Activated naive CD4-positive, alpha-beta T cell (primary cell): Measurements from ENCODE around the gene FEZ2.

Source experiments
- DNase-seq, 4 experiments: peaks; one replicate each; lab custom pipeline; 2025; lab: John Stamatoyannopoulos, UW

FEZ2 gene

DNA sequence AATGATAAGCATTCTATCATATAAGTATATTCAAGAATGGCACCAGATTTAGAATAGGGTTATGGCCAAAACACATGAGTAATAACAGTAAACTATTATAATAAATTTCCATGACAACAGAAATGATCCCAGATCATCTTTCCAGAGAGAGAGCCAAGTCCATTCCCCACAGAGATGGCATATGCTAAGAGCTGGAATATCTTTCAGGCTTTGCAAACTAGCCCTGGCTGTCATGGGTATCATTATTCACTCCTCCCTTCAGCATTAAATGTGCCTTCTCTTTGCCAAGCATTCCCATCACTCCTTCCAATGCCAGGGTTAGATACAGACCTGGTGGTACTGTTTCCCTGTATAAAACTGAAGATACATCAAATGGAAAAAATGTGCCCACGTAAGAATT lies 10.9 kb downstream of the FEZ2 start:
- DNase-seq = no peak

DNA sequence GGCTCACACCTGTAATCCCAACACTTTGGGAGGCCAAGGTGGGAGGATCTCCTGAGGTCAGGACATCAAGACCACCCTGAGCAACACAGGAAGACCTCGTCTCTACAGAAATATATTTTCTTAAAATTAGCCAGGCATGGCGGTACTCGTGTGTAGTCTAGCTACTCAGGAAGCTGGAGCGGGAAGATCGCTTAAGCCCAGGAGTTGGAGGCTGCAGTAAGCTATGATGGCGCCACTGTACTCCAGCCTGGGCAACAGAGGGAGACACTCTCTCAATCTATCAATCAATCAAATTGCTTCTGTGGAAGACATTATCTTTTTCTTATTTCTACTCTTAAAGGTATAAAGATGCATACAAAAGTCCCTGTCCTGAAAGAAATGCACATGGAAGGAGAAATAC lies 11.3 kb downstream of the FEZ2 start:
- no peak for DNase-seq

DNA sequence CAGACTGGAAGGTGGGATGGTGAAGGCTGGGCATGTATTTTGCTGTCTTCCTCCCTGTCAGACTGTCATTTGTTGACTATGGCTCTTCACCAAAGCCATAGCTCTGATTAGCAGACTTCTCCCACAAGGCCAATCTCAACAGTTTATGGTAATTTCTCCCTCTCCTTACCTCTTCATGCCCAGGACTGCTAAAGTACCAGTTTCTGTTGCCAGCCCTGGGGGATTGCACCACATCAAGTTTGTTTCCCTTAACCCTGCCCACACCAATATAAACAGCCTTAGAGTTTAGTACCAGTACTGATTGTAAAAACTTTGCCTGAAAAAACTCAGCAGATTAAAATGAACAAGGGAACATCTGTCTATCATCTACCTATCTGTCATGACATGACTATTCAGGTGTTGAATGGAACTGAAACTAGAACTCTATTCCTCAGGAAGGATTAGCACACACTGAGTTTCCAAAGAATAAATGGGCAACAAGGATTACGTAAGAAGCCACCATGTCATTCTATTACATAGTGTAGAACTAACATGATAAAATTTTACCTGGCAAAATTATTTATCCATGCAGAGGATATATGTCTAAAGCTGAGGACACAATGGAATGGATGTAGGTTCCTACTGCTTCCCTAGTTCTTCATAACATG lies 13.7 kb downstream of the FEZ2 start:
- no peak for DNase-seq

DNA sequence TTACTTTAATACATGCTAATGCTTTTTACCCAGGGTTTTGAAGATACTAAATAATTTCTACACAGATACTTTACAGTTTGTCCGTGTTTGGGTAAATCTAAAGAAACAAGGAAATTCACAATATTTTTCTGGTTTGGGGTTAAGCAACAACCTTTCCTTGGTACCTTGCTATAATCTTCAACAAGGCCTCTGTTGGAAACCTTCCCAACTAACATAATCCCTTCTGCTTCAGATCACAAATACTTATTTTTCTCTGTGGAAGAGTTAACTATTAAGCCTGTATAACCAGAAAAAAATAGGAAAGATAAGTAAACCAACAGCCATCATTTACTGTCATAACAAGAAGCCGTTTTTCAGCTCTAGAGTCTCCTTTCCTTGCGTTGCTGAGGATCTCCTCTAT lies 15.0 kb downstream of the FEZ2 start:
- DNase-seq = no peak

DNA sequence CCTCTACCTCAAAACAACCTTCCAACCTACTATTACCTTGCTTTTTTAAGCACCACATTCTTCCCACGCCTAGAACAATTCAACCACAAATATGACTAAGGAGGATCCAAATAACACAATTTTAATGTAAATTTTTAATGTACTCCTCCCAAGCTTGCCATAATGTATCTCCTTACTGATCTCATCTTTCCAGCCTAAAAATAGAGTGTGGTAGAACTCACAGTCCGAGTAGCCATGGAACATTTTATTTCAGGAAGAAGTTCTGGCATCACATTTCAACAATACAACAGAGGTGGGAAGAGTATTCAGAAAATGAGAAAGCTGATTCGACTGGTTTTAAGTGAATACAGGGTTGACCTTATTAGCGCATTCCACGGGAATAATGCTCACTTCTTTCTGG lies 15.4 kb downstream of the FEZ2 start:
- DNase-seq = no peak

DNA sequence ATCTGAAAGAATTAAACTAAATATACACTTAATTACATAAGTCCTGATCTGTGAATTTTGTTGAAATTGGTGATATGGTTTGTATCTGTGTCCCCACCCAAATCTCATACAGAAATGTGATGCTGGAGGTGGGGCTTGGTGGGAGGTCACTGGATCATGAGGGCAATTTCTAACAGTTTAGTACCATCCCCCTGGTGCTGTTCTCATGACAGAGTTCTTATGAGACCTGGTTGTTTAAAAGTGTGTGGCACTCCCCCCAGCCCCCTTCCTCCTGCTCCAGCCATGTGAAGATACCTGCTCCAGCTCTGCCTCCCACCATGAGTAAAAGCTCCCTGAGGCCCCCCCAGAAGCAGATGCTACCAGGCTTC lies 18.7 kb downstream of the FEZ2 start:
- DNase-seq = no peak

DNA sequence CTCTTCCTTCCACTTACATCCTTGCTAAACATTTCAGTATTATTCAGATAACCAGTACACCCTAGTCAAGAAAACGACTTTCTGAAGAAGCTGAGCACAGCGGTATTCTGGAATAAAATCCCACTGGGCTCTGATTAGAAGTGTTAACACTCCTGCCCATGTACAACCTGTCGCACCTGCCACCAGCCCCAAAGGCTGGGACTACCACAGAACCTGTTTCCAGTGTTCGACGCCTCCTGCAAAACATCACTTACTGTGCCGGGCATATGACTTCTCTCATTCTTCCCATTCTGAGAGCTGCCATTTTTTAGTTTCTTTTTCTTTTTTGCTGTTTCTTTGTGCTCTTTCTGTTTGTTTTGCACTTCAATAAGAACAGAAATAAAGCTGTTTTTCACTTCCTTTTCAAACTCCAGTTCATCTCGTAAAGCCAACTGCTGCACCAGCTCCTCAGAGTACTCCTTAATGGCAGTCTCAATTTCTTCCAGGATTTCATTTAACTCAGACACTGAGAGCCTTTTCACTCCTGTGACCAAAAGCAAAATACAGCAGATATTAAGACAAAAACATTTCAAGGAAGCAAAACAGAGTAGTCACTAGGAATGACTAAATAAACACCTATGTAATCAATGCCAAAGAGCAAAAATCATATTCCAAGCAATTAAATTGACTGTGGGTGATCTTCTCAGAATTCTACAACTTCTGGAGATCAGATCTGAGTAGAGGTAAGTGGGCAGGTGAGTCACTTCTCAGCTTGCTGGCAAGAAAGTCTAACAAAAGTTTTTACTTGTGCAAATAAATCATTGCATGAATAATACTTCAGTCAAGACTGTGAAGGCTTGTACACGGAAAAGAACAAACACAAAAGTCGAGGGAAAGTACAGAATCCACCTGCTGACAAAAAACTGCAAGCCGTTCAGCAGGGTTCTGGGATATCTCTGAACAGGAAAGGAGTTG lies 19.3 kb downstream of the FEZ2 start:
- no peak for DNase-seq

DNA sequence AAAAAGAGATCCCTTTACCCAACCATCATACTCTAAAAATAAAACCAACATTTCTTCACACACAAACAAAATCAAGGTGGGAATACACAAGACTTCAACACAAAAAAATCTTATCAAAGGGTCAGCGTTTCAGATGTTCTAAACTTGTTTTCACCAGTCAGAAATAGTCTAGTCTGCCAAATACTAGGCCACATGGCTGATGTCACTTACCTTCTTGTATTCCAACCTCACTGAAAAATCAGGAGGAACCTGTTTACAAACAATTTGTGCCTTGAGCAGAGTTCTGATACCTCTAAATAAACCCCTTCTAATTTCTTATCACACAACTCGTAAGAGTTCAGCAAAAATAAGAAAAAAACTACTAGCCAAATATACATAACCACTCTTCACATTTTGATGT lies 20.1 kb downstream of the FEZ2 start:
- DNase-seq = no peak

DNA sequence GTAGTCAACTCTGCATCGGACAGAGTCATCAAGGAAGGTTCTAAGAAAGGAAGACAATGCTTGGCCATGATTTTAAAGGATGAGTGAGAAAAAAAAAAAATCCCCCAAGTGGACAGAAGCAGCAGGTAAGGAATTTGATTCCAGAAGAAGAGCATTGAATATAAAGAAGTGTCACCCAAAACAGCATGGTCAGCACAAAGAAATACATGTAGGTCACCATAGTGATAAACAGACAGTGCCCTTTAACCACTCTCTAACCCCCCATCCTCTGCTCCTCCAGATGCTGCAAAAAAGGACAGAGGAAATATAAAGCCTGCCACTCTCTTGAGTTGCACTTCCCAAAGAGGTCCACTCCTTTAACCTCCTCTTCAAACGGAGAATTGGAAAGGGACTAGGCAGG lies 23.4 kb downstream of the FEZ2 start:
- DNase-seq = no peak

DNA sequence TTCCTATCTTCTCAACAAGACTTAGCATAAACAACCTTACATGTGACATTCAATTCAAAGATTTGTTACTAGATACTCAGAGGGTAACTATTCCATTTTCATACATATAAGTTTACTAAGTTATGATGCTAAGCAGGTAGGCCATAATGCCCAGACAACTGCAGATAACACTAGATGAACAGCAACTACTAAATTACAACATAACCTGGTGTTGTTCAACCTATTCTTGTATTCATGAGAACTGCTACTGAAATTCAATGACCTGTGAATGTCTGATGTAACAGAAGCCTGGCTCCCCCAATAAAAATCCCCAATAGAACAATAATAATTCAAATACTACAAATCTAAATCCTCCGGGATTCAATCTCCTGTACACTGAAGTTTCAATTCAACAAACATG lies 24.8 kb downstream of the FEZ2 start:
- no peak for DNase-seq

DNA sequence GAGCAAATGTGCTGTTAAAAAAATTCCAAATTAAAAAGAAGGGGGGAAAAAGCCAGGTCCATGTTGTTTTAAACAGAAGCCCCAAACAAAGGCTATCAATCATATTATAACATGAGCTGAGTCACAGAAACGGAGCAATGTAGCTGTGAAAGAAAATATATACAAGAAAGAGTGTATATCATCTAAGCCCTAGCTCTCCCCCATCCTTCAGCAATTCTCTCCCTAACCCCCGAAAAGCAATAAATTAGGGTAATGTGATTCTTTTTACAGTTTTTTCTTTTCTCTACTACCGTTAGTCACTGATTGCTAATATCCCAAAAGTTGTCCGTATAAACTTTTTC lies 25.3 kb downstream of the FEZ2 start:
- no peak for DNase-seq

DNA sequence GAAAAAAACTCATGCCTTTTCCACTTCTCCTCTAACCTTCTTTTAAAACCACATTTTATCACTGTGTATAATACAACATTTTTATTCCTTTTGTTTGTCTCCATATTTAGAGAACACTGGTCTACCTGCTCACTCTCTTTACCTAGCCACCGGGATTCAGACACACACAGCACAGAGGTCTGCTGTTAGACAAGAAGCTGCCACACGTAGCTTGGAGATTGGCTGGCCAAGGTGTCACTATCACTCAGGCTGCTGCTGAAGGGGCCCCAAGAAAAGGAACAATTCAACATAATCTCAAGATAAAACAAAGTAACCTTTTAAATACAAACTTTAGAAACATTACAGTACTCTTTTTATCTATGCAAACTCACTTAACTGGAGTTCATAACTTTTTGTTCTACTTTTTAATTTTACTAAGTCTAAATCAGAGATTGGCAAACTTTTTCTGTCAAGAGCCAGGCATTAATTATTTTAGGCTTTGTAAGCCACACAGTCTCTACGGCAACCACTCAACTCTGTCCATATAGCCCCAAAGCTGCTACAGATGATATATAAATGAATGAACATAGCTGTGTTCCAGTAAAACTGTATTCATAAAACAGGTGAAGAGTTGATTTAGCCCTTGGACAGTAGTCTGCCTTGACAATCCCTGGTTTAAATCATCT lies 25.8 kb downstream of the FEZ2 start:
- no peak for DNase-seq

DNA sequence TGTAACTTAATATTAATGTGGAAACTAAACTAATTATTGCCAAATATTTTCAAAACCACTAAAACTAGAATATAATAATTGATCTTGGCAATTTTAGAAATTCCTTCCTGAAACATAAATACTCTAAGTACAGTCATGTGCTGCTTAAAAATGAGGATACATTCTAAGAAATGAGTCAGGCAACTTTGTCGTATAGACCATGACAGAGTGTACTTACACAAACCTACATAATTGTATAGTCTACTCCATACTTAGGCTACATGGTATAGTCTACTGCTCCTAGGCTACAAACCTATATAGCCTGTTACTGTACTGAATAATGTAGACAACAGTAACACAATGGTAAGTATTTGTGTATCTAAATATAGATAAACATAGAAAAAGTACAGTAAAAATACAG lies 27.6 kb downstream of the FEZ2 start:
- DNase-seq = no peak

DNA sequence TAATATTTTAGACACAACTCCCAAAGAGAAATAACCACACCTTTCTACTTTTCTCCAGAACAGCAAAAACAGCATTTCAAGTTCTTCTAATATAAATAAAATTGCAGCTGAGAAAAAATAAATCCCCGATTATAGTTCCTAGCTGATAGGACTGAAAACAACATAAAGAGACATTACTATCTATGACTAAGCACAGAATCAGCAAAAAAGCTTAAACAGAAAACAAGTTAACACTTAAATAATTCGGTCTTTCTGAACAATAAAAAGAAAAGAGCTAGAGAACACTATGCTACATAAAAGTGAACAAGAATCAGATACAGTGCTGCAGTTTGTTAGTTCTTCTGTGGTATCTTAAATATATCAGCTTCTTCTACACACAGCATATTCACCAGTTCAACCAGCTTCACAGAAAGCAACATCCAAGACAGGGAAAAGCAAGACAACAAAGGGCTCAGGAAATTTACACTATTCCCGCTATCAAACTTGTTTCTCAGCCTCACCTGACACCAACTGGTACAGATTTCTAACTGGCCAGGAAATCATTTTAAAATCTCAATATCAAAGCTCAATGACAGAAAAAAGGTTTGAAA lies 28.6 kb downstream of the FEZ2 start:
- DNase-seq = no peak

DNA sequence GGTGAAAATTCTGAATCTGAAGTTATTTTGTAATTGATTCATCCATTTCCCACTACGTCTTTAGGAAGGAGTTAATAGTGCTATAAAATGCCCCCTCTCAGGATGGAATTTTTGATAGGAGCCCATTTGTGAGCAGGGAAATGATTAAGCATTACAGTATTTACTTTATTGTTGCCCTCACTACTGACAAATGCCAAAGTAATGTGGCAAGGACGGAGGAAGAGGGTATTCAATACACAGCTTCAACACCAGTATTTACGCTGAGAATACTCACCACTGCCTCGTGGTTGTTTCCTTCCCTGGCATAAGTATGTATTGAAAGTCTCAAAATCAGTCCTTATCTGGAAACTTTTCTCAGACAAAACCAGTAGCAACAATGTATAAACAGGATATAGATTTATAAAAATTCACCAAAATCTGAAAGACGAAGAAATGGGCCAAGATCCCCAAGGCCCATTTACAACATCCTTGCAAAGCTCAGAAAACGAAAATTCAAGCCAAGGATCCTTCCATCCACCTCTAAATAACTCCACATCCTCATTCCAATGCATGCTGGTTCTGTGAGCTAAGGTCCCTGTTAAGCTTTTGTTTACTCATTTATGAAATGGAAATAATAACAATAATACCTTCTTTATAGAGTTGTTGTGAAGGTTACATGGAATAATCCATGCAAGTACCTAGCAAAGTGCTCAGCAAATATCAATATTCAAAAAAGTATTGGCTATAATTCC lies 29.3 kb downstream of the FEZ2 start:
- no peak for DNase-seq

DNA sequence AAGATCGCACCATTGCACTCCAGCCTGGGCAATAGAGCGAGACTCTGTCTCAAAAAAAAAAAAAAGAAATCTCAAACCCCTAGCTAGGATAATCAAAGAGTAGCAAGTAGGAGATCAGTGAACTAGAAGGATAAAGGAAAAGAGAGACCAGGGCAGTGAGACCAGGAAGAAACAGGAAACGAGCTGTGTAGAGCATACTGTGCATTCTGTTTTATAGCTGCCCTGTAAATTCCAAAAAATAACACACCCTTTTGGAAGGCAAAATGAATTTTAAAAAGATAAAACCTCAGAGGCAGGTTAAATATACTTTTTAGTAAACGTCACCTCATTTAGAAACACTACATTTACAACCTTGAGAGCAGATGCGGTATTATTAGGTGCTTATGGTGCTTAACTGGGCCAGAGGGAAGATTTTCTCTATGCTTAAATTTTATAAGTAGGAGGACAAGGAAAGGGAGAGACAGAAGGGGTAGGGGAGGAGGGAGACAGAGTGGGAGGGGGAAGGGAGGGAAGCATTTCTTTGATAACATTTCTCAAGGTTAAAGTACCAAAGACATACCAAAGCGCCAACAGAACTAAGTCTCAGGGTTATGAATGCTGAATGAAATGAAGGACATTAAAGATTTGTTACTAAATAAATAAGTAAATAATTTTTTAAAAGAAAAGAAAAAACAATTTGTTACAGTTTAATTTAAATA lies 30.1 kb downstream of the FEZ2 start:
- no peak for DNase-seq

DNA sequence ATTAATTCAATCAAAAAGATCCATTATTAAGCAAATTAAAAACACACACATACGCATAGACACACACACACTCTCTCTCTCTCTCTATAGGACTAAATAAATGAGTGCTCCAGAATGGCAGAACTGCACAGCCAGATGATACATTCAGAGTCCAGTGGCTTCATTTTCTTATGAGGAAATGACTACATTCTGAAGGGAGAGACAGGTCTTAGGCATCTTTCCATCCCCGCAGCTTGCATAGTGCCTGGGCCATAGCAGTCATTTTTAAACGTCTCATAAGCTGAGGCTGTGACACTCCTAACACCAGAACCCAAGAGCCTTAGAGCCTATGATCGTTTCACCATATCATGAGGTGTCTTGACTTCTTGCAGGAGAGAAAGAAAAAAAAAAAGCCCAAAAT lies 31.1 kb downstream of the FEZ2 start:
- DNase-seq = no peak

DNA sequence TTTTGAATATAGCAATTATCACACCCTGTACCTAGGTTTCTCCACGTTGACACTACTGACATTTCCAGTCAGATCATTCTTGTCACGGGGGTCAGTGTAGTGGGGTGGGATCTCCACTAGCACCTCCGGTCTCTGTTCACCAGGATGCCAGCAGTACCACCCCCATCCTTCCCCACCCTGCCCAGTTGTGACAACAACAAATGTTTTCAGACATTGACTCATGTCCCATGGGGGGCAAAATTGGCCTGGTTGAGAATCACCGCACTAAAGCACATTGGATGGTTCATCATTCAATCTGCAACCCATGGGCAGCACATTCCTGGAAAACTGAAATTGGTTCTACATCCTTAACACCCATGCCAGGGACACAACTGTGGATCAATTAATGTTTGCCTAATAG lies 32.3 kb downstream of the FEZ2 start:
- DNase-seq = no peak

DNA sequence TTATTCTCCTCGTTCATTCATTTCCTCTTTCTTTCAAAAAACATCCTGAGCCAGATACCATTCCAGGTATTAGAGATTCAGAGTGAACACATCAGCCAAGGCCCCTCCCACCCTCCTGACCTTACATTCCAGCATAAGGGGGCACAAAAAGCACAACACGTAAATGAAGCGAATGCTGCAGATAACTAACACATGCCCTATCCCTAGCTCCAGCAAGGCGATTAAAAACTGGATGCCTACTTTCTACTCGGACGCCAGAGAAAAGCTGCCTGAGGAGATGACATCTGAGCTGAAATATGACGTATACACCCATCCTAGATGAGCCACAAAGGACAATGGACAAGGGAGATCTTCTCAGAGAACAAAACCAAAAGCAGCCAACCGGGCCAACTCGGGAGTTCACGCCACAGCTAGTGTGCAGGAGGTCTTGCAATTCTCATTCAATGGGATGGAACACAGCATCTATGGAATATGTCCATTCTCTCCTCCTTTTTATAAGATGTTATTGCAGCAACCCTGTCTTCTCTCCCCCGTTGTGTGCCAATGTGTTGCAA lies 33.5 kb downstream of the FEZ2 start:
- DNase-seq = no peak

DNA sequence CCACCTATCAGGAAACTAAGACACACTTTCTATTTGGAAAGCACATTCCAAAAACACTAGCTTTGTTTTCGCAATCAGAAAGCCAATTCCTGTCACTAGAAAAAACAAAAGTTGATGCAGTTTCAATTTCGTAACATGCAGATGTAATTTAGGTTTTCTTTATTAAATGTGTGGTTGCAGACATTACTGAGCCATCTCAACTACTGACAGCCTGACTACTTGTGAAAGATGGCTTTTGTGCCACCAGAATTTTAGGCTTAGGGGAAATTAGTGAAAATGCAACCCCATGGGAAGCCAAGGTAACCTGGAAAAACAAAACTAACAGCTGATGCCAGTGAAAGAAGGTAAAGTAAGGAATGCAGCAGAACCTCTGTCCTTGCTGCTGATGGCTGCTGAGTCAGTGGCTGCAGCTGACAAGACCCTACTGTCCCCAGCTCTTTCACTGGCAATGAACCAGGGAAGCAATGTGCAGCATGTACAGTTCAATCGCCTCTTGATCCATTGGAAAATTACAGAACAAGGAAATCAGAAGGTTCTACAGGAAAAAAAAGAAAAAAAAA lies 34.9 kb downstream of the FEZ2 start:
- no peak for DNase-seq

DNA sequence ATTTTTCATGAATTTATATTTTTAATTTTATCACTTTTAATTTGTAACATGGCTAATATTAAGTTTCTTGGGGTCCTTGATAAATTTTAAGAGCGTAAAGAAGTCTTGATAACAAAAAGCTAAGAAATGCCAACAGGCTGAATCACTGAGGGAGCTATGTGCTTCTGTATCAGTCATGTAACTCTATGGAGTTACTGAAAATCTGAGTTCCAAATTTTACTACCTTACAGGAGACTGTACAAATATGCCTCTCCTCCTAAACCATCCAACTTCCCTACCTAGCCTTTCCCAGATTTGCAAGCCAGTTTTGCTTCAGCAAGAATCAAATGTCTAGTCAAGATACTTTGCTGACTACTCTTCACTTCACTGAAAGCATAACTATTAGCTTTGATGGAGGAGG lies 35.7 kb downstream of the FEZ2 start:
- DNase-seq = no peak
